GM21381 (cell line): ENCODE measurements around the gene PDE4D.

Source experiments
- ATAC-seq: cut with Tn5 transposase; IDR thresholded peaks from one replicate; pipeline ENCODE4 v1.9.1; 2021; ENCODE audit warnings: mild to moderate bottlenecking, moderate library complexity; ENCODE audit not compliant: unreplicated experiment

The PDE4D gene

DNA sequence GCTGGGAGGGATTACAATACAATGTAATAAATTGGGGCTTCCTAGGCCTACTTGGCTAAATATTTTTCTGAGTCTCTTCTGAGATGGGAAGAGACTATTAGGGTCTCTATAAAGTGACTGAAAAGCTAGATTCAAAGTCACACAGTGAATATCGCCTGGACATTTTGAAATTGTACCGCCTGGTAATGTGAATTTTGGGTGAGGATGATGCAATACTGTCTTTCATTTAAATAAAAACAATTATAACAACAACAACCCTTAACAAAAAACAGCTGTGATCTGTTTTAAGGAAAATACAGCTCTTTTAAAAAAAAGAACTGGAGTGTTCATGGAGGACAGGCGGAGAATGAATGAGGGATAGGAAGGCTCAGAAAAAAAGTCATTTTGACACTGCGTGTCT is 695.6 kb downstream of the PDE4D start:
- no peak for ATAC-seq

DNA sequence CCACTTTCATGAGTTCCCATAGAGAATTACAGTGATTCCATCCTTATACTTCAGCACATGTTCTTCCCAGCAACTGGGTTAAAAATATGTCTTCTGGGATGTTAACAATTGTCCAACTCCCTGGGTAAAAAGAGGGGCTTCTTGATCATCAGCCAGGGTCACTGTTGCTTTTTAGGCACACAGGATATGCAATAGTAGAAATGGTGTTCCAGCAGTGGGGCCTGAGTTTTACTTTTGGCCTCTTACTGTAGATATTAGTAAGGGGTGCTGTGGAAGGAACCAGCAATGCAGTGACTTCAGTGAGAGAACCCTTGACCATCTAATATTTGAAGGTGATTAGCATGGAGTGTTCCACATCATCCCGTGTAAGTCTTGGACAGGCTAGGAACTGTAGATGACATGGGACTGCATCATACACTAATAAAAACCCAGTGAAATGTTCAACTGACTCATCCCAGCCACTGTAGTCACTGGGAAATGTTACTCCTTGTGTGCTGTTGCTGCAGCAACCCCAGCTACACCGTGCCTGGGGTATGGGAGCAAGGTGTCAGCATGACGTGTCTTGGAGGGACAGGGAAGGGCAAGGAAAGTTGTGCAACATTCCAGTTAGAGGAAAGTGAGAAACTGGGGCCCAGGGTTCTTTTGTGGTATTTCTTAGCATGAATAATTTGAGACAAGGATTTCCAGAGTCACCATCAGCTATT is 699.8 kb downstream of the PDE4D start:
- no peak for ATAC-seq

DNA sequence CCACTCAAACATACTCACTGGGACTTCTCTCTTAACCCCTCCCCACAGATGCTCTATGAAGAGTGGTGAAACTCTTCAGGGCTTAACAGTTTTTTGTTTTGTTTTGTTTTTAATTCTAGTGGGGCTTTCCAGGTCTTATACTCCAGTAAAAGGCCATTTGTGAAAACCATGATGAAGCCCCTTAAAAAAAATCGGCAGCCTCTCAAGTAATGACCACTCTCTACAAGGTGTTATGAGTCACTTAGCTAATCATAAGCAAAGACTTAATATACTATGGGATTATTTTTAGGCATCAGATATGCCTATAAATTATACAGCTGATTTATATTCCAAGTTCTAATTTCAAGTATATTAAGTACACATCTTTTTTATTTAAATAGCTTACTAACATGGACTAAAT is 702.8 kb downstream of the PDE4D start:
- ATAC-seq = no peak

DNA sequence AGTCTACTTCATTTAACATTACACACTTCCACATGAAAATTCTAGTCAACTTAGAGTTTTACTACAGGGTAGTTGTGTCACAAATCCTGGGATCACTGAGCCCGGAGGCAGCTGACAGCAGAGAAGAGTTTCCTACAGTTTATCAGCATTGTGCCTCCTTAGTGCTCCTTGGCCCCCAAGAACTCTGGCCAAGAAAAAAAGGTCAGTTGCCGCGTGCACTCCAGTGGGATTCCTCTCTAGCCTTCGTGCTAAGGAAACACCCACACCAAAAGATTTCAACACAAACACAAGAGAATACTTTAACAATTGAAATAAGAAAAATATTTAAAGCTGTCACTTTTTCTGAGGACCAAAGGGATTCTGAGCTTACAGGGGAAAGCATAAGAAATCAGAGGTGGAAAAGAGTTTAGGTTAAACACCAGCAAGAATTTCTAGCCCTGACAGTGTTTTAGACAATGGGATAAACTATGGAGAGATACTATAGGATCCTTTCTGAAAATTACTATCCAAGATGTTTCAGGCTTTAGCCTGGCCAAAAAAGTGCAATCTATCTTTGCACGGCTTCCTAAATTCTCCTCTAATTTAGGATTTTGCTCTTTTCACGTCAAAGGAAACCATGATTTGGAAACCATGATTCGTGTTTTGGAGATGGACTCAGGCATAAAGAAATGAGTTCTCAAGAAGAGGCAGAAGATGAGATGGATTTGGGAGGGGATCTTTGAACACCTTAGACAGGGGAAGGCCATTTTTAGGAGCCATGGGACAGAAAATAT is 703.9 kb downstream of the PDE4D start:
- no peak for ATAC-seq

DNA sequence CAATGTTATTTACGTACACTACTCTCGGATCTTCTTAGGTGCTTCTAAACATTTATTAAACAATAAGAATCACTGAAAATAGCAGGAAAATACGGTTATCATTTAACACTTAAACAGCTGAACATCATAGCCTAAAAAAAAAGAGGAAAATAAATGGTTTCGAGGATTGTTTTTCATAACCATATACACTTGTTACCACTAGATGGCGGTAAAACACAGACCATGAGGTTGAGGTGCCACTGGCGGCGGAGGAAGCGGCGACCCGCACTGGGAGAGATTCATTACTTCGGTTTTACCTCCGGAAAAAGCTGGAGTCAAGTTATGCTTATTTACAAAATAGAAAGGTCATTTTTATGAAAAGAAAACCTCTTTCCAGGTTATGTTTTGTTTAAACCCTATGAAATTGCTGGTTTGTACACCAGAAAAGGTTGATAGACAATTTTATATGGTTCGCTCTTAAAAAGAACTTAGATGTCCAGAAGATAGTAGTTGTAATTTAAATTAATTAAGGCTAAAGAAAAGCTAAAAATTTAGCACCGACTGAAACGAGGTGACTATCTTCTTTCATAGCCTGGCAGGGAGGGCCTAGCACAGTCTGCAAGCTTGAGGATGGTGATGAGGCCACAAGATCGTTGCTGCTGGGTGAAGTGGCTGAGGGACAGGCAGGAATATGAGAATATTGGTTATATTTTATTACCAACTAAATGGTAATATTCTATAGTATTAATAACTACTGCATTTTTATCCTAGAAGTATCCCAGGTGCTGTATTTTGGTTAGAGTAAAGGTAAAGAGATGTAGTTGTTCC is 704.9 kb downstream of the PDE4D start:
- ATAC-seq = no peak

DNA sequence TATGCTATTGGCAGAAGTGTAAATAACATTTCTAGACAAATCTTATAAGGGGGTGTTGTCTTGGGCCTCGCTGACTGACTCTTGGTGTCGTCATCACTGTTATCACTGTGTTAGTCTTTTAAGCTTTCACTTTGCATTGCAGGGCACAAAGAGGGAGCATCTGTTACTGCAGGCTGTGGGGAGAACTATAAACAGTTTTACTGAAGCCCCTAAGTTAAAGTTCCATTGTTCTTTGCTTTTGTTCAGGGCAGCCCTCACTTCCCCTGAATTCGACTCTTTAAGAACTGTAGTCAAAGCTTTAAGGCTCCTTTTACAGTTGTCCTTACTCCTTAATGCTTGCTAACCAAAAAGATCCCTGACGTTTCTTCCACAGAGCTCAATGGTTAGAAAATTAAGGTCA is 705.7 kb downstream of the PDE4D start:
- ATAC-seq = no peak

DNA sequence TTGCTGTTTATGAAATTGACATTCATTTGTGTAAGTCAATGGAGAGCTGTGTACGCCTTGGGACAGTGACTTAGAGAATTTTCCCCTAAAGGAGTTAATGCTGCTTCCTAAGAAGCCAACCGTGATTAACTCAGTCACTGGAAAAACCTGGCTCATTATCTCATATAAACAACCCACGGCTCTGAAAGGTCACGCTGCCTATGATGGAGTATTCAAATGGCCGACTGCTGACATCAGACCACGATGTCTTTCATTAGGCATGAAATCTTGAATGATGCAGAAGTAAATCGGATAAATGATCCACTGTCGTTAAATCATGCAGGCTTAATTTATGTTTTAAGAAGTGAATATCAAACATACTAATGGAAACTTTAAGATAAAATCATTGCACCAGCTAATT is 706.9 kb downstream of the PDE4D start:
- ATAC-seq = no peak

DNA sequence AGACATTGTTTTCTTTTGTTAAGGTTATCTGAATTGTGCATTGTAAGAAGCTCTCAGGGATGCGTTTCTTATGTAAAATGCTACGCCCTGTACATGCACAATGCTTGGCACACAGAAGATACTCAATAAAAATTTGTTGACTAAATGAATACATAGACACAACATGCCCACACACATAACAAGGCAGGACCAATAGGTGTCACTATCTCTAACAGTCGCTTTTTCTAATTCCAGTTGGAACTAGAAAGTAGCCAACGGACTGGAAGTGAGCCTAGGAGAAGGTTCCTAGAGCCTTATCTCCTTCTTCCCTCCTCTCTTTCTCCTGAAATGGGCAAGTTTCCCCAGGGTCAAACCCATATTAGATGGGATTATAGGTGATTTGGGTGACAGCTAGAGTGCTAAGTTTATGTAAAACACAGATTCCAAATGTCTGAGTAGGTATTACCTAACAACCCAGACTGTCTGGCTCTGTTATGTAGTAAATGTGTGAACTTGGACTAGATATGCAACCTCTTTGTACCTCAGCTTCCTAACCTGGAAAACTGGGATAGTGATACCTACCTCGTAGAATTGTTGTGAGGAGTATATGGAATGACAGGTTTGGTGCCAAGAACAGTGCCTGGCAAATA is 707.7 kb downstream of the PDE4D start:
- no peak for ATAC-seq

DNA sequence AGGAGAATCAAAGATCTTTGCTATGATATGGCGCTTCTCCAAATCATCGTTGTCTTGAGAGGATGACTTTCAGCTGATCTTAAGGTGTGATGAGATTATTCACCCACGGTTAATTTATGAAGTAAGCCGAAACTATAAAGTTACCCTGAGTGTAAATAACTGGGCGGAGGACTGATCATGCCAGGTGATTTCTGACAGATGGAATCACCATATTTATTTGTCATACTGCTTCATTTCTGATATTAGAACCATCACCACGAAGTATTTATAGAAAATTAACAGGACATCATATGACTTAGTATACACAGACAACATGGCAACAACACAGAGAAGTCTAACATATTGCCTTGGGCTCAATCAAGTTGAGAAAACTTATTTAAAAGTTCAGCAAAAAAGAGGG is 708.8 kb downstream of the PDE4D start:
- no peak for ATAC-seq

DNA sequence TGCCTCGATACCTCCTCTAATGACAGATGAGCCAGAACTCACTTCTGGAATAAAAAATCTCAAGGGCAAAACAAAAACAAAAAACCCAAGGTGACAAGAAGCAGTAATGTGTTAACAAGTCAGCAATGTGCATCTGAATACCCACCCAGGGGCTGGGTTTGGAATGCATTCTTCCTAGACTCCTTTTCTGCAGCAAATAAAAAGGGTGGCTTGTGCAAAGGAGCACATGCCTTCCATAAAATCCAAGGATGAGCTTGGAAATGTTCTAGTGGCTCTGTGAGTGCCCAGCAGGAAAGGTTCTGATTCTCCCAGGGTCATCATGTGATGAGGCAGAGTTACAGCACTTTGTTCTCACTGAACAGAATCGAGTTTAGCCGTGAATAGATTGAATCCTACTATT is 710.8 kb downstream of the PDE4D start:
- no peak for ATAC-seq

DNA sequence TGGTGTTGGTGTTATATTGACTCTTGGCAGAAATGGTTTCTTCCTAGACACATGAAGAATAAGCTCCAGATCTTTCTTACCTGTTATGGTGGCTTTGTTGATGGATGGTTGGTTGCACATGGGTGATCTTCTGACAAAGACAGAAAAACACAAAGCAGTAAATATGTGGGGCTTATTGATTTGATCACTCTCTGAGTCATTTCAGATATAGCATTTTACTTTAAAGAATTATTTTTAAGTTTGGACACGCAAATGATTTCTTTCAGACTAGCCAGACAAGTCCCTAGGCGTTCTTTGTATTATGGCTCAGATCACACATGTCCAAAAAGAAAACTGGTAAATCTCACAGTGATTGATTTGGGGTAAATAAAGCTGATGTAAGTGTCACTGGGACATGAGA is 713.0 kb downstream of the PDE4D start:
- ATAC-seq = peak; percentile 72

DNA sequence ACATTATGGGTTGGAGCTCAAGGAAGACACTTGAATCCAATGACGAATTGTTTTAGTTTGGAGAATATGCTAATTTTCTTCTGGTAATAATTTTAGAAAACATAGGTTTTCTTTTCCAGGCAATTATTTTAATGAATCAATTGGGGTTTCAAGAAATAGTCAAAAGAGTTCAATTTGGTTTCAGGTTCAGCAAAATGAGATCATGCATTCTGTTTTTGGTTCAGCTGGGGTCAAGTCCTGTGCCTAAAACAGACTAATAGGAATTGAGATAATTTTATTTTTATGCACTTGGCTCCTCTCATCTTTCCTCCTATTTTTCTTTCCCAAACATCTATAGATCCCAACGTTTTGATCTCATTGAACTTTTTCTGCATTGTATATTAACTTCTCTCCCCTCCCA is 713.8 kb downstream of the PDE4D start:
- ATAC-seq = no peak

DNA sequence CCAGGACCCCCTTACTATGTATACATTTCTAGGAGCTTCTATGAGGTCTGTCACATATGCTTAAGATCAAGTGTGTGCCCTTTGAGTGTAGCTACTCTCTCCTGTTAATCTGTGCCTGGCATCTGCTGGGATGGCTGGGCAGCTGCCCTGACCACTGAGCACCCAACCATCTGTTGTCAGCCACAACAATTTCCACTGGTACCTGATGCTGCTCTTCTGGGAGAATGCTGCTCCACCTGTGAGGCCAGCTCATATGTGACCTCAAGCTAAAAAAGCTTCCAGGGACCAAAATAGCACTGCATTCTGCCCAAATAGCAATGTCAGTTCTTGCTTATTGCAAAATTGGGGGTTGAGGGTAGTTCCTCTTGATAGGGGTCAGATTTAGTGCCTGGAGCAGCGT is 715.0 kb downstream of the PDE4D start:
- ATAC-seq = no peak

DNA sequence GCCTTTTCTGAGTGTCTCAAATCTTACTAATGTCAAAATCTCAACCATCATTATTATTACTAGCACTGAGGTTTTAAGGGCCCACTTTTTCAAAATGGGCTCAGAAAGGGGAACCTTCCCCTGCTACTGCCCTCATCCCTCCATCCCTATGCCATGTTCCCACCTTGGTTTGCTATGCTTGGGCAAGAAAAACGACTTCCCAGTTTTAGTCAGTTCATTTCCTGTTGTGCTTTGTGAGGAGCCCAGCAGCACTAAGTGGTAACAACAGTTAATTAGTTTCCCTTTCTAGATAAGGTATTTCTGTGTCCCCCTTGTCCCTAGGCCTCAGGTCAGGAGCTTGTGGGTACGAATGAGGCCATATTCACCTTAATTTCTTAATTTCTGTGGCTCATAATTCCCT is 715.5 kb downstream of the PDE4D start:
- ATAC-seq = peak; percentile 38

DNA sequence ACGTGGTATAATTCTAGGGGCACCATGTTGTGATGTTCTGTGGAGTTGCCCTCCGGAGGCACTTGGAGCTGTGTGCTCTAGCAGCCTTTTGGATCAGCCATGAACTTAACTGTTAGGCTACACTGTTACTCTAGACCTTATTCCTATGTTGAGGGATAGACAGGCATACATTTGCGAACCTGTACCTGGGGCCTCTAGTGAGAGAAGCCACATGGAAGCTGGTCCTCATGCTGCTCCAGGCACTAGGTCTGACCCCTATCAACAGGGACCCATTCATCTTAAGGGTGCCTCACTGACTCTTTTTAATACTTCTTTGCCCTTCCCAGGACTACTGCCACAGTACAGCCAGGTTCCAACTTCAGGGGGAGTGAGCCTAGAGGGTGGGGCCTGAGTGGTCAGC is 715.9 kb downstream of the PDE4D start:
- no peak for ATAC-seq

DNA sequence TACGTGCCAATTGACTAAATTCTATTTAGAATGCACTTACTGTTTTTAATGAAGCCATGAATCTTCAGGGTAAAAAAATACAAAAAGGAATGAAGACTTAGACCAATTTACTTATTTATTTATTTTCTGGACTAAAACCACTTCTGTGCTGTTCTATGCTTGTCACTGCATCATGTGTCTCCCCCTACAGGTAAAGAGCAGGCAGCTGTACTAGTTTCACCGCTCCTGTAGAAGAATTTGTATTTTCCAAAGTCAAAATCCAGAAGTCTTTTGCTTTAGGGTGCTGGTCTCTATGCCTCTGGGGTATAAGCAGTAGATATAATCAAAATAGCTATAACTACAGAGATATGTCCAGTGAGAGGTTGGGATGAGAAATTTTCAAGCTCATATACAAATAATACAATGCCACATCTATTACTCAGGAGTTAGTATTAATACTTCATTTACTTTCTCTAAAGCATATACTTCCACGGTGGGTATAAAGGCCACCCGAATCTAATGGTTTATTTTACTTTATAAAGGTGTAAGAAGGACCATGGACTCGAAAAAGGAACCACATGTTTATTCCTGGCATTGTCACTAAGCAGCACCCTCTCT is 719.2 kb downstream of the PDE4D start:
- no peak for ATAC-seq

DNA sequence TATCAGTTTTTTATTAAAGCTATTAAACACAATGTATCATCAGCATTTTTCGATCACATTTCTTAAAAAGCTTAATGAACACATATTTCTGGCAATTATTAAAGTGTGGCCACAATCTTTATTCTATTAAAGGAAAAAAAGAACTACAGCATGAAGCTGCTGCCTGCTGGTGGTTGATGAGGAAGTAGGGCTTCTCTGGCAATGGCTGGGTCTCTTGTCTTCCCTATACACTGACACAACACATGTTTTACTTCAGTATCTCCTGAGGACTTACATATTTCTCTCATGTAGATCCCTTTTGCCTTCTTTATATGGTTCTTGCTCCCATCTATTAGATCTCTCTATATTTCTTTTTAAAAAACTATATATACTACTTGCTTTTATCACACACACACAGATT is 719.9 kb downstream of the PDE4D start:
- no peak for ATAC-seq

DNA sequence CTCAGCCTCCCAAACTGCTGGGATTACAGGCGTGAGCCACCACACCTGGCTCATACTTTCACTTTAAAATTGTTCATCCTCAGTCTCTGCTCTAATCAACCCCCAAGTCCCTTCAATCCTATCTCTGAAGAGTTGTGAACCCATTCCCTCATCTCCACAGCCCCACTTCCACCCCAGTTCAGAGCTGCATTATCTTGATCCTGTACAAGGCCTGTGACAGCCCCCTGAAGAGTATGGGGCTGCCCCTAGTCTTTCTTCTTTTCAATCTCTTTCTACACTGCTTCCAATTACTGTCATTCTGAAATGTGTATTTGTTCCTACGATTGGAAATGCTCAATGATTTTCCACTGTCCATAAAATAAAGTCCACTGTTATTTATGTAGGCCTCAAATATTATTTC is 722.4 kb downstream of the PDE4D start:
- ATAC-seq = no peak

DNA sequence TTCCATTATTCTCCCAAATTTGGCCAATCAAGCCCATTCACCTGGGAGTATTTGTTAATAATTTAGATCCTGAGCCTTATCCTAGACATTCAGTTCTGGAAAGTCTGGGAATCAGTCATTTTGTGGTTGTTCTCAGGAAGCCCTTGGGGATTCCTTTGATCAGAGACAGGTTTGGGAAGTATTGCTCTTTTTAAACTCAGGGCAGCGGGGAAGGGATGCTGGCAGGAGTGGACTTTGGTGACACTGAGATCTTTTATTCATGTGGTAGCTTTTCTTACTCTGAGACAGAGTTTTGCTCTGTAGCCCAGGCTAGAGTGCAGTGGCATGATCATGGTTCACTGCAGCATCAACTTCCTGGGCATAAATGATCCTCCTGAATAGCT is 723.8 kb downstream of the PDE4D start:
- no peak for ATAC-seq

DNA sequence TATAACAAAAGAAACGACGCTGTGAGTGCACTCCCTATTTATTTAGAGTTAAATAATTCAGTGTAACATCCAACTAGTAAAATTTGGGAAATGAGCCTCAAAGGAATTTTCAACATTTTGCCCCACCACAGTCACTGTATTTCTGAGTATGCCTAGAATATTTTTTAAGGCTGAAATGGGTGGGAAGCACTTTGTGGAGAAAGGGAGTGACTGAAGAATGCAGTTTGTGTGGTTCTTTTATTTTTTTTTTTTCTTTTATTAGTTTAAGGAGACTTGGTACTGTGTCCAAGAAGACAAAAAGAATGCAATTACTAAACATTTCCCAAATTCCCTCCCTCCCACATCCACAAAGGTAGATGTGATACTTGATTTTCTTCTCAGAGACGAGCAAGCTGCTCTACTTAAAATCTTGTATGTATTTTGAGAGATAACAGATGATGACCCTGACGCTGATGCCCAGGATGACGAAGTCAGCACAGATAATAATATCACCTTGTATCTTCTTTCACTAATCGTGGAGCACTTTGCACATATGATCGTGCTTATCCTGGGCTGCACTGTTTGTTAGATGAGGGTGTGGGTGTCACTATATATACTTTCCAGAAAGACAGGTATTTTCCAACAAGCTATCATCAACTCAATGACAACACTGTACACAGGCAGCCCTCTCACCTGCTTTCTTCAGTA is 724.3 kb downstream of the PDE4D start:
- ATAC-seq = no peak
